ENCODE measurements around the gene ING5. TPM values are rescaled to one million over a fixed set of nuclear protein-coding genes. Genes with fewer than 3 reads are reported as not detected.

The ING5 gene
- total and polyA plus RNA-seq, 2 donors, result 29.8 to 47.3 TPM

DNA sequence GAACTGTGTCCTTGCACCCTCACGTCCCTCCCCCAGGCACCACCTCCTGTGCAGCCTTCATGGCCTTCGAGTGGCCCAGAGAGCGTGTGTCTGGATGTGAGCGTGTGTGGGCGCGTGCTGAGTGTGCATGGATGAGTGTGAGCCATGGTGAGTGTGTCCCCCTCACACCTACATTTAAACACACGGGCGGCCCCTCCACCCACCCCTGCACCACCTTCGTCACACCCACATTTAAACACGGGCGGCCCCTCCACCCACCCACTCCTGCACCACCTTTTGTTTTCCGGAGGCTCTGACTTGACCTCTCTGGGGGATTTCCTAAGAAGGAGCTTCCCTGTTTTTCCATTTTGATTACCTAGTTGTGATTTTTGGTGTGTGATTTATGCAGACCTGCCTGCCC is 33.0 kb upstream of the ING5 start:
- peaks cover 0 to 1% of the 10 kb centered on the region in 2 donors for H3K4me1 ChIP-seq (ENCODE audit: control insufficient read depth in 2 of 2, insufficient read depth in 2 of 2, low read length in 2 of 2)
- H3K36me3 ChIP-seq (ENCODE audit: control insufficient read depth in 2 of 2, insufficient read depth in 2 of 2, low read length in 1 of 2), result peaks cover 58 to 63% of the 10 kb centered on the region in 2 donors
- H3K27me3 ChIP-seq (ENCODE audit: control insufficient read depth in 2 of 2, insufficient read depth in 1 of 2, low read length in 1 of 2), result no peaks in the 10 kb centered on the region
- no peak overlapping the region for H3K4me3 ChIP-seq (ENCODE audit: low read length in 2 of 2)
- 94% methylated on average over 12 of the region's 12 CpGs for WGBS
- H3K9me3 ChIP-seq (ENCODE audit: control insufficient read depth in 2 of 2, insufficient read depth in 1 of 2, low read length in 1 of 2), result no peaks in the 10 kb centered on the region
- no peak overlapping the region for H3K27ac ChIP-seq (ENCODE audit: low read depth in 1 of 2, low read length in 1 of 2)
- DNase-seq (ENCODE audit: low read depth in 6 of 9, low spot score in 9 of 9), result no peak

DNA sequence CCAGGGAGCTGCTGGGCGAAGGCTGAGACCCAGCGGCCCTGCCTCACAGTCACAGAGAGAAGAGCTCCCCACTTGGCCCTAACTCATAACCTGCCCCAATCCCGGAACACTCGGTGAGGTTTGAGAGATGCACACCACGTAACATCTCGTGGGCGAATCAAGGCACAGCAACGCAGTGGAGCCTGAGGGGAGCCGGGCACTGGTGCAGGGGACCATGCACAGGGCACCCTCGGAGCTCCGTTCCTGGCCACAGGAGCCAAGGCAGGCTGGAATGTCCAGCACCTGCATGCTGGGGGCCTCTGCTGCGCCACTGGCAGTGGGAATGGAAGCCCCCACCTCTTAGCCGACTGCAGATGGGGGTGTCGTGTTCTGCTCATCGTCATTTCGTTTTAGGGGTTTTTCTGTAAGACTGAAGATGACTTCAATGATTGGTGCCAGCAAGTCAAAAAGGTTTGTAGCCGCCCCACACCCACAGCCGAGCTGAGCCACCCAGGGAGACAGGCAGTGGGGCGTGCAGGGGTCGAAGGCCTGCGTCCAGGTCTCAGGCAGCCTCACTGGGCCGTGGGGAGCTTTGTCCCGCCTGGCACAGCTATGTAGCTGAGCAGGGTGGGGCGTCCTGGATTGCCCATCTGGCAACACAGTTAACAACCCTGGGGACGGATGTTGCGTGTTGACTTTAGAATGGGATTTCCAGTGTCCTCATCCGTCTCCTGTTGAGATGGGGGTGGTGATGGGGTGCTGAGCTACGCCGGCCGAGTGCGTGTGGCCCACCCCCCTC is 31.3 kb upstream of the ING5 start:
- Histone ChIP-seq H3K9me3 (ENCODE audit: control insufficient read depth in 2 of 2, insufficient read depth in 1 of 2, low read length in 1 of 2) (no peaks in the 10 kb centered on the region), H3K4me1 (ENCODE audit: control insufficient read depth in 2 of 2, insufficient read depth in 2 of 2, low read length in 2 of 2) (peaks cover 0 to 5% of the 10 kb centered on the region in 2 donors), H3K4me3 (ENCODE audit: low read length in 2 of 2) (no peak overlapping the region), H3K27me3 (ENCODE audit: control insufficient read depth in 2 of 2, insufficient read depth in 1 of 2, low read length in 1 of 2) (no peaks in the 10 kb centered on the region), H3K27ac (ENCODE audit: low read depth in 1 of 2, low read length in 1 of 2) (no peak overlapping the region), H3K36me3 (ENCODE audit: control insufficient read depth in 2 of 2, insufficient read depth in 2 of 2, low read length in 1 of 2) (peaks cover 73 to 80% of the 10 kb centered on the region in 2 donors)
- DNase-seq (ENCODE audit: low read depth in 6 of 9, low spot score in 9 of 9), result no peak
- 95% methylated on average over 31 of the region's 31 CpGs for WGBS

DNA sequence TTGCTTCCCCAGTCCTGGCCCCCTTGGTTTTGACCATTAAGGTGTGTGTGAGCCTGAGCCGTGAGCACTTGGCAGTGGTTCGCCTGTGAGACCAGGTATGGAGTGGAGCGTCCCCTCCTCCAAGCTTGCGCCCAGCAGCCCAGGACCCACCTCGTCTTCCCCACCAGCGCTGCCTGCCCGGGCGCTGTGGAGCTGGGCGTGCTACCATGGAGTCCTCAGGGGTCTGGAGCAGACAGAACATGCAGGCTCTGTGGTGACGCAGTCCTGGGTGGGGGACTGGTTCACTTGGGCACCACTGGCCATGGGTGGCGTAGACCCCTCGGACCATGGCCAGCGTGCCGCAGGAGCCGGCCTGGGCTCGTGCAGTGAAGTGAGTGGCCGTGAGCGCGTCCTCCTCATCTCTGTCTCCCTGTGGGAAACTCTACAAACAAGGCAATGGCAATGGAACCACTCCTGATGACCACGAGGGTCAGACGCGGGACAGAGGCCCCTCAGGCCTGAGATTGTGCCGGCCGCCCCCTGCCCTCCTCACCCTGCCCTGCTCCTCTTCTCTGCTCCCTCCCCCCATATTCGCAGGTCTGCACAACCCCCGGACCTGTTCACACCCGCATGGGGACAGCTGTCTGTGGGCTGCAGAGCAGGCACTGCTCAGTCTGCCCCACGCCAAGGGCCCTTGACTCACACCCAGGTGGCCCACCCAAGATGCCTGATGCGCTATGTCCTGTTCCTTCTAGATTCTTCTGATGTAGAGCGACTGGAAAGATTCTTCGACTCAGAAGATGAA is 30.2 kb upstream of the ING5 start:
- Histone ChIP-seq H3K4me3 (ENCODE audit: low read length in 2 of 2) (no peak overlapping the region), H3K9me3 (ENCODE audit: control insufficient read depth in 2 of 2, insufficient read depth in 1 of 2, low read length in 1 of 2) (no peaks in the 10 kb centered on the region), H3K4me1 (ENCODE audit: control insufficient read depth in 2 of 2, insufficient read depth in 2 of 2, low read length in 2 of 2) (peaks cover 0 to 5% of the 10 kb centered on the region in 2 donors), H3K27me3 (ENCODE audit: control insufficient read depth in 2 of 2, insufficient read depth in 1 of 2, low read length in 1 of 2) (no peaks in the 10 kb centered on the region), H3K36me3 (ENCODE audit: control insufficient read depth in 2 of 2, insufficient read depth in 2 of 2, low read length in 1 of 2) (peaks cover 81 to 88% of the 10 kb centered on the region in 2 donors), H3K27ac (ENCODE audit: low read depth in 1 of 2, low read length in 1 of 2) (no peak overlapping the region)
- DNase-seq (ENCODE audit: low read depth in 6 of 9, low spot score in 9 of 9), result no peak
- 96% methylated on average over 31 of the region's 31 CpGs for WGBS

DNA sequence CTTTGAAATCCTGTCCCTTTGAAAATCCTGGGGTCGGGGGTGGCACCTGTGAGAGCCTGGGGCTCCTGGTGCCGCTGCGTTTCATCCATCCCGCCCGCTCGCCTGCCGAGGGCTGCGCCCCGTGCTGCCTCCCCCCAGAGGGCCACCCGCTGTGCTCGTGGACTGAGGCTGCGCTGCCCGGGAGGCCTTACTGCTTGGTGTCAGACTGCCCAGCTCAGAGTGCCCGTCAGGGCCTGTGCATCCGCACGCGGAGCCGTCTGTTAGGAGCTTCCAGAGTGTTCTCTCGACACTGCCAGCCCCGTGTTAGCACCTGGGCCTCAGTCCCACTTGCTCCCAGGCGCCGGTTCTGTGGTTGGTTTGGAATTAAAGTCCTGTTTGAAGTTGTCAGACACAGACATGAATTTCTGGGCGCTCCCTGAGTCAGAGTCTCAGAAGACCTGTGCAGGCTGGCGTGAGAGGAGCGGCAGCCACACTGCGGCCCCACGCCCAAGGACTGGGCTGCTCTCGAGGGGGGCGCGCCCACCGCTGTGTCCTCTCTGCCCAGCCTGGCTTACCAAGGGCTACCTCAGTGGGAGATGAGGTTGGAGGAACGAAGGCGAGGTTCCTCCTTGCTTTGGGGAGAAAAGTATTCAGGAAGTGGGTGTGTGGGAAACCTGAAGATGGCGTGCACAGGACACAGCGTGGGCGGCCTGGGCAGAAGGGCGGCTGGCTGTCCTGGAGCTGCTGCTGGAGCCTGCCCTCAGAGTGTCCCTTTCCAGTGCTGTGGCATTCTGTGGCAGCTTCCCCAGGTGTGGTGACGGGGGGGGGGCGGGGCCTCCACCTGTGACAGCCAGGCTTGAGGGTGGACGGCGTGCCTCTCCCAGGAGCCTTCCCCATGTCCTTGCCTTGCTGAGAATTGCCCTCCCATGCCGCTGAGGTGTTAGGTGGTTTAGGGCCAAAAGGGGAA is 29.3 kb upstream of the ING5 start:
- no peaks in the 10 kb centered on the region for H3K9me3 ChIP-seq (ENCODE audit: control insufficient read depth in 2 of 2, insufficient read depth in 1 of 2, low read length in 1 of 2)
- DNase-seq (ENCODE audit: low read depth in 6 of 9, low spot score in 9 of 9), result no peak
- 96% methylated on average over 42 of the region's 42 CpGs for WGBS
- H3K4me3 ChIP-seq (ENCODE audit: low read length in 2 of 2), result no peak overlapping the region
- H3K4me1 ChIP-seq (ENCODE audit: control insufficient read depth in 2 of 2, insufficient read depth in 2 of 2, low read length in 2 of 2), result peaks cover 0 to 5% of the 10 kb centered on the region in 2 donors
- H3K27me3 ChIP-seq (ENCODE audit: control insufficient read depth in 2 of 2, insufficient read depth in 1 of 2, low read length in 1 of 2), result no peaks in the 10 kb centered on the region
- H3K36me3 ChIP-seq (ENCODE audit: control insufficient read depth in 2 of 2, insufficient read depth in 2 of 2, low read length in 1 of 2), result peaks cover 83 to 90% of the 10 kb centered on the region in 2 donors
- H3K27ac ChIP-seq (ENCODE audit: low read depth in 1 of 2, low read length in 1 of 2), result no peak overlapping the region

DNA sequence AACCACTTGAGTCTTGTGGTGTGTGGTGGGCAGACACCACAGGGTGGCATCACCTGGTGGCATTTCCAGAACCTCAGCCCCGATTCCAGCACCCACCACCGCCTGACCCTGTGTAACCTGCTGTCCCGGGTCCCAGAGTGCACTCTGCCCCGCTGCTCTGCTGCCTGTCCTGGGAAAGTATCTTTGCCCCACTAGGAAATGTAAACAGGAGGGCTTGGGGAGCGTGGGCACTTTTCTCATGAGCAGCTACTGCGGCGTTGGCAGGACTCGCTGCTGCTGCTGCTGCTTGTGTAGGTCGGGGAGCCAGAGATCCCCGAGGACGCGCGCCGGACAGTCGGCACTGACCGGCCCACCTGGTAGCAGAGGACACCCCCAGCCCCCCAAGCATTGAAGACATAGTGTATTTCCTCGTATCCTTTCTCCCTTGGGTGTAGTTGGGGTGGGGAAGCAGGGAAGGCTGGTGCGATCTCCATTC is 28.6 kb upstream of the ING5 start:
- Histone ChIP-seq H3K27me3 (ENCODE audit: control insufficient read depth in 2 of 2, insufficient read depth in 1 of 2, low read length in 1 of 2) (no peaks in the 10 kb centered on the region), H3K4me1 (ENCODE audit: control insufficient read depth in 2 of 2, insufficient read depth in 2 of 2, low read length in 2 of 2) (peaks cover 0 to 5% of the 10 kb centered on the region in 2 donors), H3K9me3 (ENCODE audit: control insufficient read depth in 2 of 2, insufficient read depth in 1 of 2, low read length in 1 of 2) (no peaks in the 10 kb centered on the region), H3K36me3 (ENCODE audit: control insufficient read depth in 2 of 2, insufficient read depth in 2 of 2, low read length in 1 of 2) (peaks cover 79 to 90% of the 10 kb centered on the region in 2 donors), H3K27ac (ENCODE audit: low read depth in 1 of 2, low read length in 1 of 2) (no peak overlapping the region), H3K4me3 (ENCODE audit: low read length in 2 of 2) (no peak overlapping the region)
- DNase-seq (ENCODE audit: low read depth in 6 of 9, low spot score in 9 of 9), result no peak
- 91% methylated on average over 18 of the region's 18 CpGs for WGBS

DNA sequence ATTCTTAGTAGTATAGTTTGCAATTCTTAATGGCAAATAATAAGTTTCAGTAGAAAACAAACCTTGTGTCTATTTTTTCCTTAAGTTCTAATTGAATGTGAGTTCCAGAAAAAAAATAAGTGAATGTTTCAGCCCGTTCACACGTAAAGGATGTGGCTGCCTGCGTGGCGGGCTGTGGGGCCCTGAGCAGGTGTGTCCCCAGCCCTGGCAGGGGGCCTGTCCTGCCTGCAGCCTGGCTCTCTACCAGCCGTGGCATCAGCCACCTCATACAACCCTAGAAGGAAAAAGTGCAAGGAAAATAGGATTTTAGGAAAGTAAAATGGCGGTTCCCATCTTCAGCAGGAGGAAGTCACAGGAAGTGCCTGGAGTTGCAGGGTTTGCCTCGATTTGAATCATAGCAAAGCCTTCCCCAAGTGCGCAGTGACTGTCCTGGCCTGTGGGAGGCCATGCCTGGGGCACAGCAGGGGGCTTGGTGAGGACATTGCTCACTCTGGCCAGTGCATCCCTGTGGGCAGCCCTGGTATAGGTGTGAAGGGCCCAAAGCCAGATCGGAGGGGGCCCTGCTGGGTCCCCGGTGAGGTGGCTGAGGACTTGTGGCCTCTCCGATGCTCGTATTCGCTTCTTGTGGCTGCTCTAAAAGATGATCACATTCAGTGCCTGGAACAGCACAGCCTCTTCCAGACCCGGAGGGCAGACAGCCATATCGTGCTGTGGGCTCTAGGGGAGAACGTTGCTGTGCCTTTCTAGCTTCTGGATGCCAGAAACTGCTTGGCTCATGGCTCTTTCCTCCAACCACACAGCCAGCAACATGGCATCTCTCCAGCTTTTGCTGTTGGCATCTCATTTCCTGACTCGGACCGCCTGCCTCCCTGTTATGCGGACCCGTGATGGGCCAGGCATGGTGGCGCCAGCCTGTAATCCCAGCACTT is 27.8 kb upstream of the ING5 start:
- Histone ChIP-seq H3K4me3 (ENCODE audit: low read length in 2 of 2) (no peak overlapping the region), H3K36me3 (ENCODE audit: control insufficient read depth in 2 of 2, insufficient read depth in 2 of 2, low read length in 1 of 2) (peaks cover 79 to 89% of the 10 kb centered on the region in 2 donors), H3K27me3 (ENCODE audit: control insufficient read depth in 2 of 2, insufficient read depth in 1 of 2, low read length in 1 of 2) (no peaks in the 10 kb centered on the region), H3K27ac (ENCODE audit: low read depth in 1 of 2, low read length in 1 of 2) (no peak overlapping the region), H3K4me1 (ENCODE audit: control insufficient read depth in 2 of 2, insufficient read depth in 2 of 2, low read length in 2 of 2) (peaks cover 0 to 5% of the 10 kb centered on the region in 2 donors), H3K9me3 (ENCODE audit: control insufficient read depth in 2 of 2, insufficient read depth in 1 of 2, low read length in 1 of 2) (no peaks in the 10 kb centered on the region)
- 85% methylated on average over 21 of the region's 21 CpGs for WGBS
- no peak for DNase-seq (ENCODE audit: low read depth in 6 of 9, low spot score in 9 of 9)

DNA sequence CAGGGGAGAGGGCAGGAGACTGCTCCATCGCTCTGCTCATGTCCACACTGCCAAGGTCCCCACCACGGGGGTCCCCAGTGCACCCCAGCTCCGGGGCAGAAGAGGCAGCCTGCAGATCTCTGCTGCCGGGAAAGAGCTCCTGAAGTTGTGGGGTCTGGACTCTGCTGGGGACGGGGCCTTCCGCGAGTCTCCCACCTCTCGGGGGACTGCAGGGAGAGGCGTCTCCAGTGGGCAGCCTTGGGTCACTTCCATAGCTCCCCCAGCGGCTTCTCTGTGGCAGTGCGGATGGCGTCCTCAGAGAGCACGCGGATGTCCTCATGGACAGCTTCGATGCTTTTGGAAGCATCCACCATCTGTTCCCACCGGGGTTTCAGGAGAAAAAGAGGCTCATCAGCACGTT is 26.0 kb upstream of the ING5 start:
- Histone ChIP-seq H3K36me3 (ENCODE audit: control insufficient read depth in 2 of 2, insufficient read depth in 2 of 2, low read length in 1 of 2) (peaks cover 77 to 86% of the 10 kb centered on the region in 2 donors), H3K9me3 (ENCODE audit: control insufficient read depth in 2 of 2, insufficient read depth in 1 of 2, low read length in 1 of 2) (no peaks in the 10 kb centered on the region), H3K27me3 (ENCODE audit: control insufficient read depth in 2 of 2, insufficient read depth in 1 of 2, low read length in 1 of 2) (no peaks in the 10 kb centered on the region), H3K4me3 (ENCODE audit: low read length in 2 of 2) (no peak overlapping the region), H3K27ac (ENCODE audit: low read depth in 1 of 2, low read length in 1 of 2) (no peak overlapping the region), H3K4me1 (ENCODE audit: control insufficient read depth in 2 of 2, insufficient read depth in 2 of 2, low read length in 2 of 2) (peaks cover 0 to 5% of the 10 kb centered on the region in 2 donors)
- 98% methylated on average over 17 of the region's 17 CpGs for WGBS
- DNase-seq (ENCODE audit: low read depth in 6 of 9, low spot score in 9 of 9), result no peak

DNA sequence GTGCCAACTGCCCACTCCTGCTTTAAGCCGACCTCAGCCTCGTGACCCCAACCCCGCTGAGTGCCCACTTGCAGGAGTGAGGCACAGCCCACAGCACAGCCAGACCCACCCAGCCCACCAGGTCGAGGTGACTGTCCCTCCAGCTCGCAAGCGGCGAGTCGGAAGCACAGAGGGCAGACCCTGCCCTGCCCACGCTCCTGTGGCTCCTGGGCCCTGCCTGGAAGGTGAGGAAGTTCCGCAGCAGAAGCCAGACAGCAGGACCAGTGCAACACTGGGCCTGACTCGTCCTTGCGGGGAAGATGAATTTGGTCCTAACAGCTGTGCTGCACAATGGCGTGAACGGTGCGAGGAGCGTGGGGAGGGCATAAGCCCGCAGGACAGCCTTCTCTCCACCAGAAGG is 25.2 kb upstream of the ING5 start:
- Histone ChIP-seq H3K4me3 (ENCODE audit: low read length in 2 of 2) (no peak overlapping the region), H3K27ac (ENCODE audit: low read depth in 1 of 2, low read length in 1 of 2) (no peak overlapping the region), H3K36me3 (ENCODE audit: control insufficient read depth in 2 of 2, insufficient read depth in 2 of 2, low read length in 1 of 2) (peaks cover 76 to 86% of the 10 kb centered on the region in 2 donors), H3K27me3 (ENCODE audit: control insufficient read depth in 2 of 2, insufficient read depth in 1 of 2, low read length in 1 of 2) (no peaks in the 10 kb centered on the region), H3K4me1 (ENCODE audit: control insufficient read depth in 2 of 2, insufficient read depth in 2 of 2, low read length in 2 of 2) (peaks cover 0 to 5% of the 10 kb centered on the region in 2 donors), H3K9me3 (ENCODE audit: control insufficient read depth in 2 of 2, insufficient read depth in 1 of 2, low read length in 1 of 2) (no peaks in the 10 kb centered on the region)
- DNase-seq (ENCODE audit: low read depth in 6 of 9, low spot score in 9 of 9), result no peak
- 98% methylated on average over 17 of the region's 17 CpGs for WGBS
